22Rv1 (cell line): Measurements from ENCODE around the gene FLRT2.

Experiments
- H3K27ac ChIP-seq: fragments of 450-650 bp; 2 replicates; pipeline ENCODE4 v1.5.1; 2017
- CTCF ChIP-seq: fragments of 450-650 bp; IDR thresholded peaks from 2 replicates; pipeline ENCODE4 v1.5.1; 2017; ENCODE audit warnings: mild to moderate bottlenecking
- ZFX ChIP-seq: fragments of 450-650 bp; IDR thresholded peaks from 2 replicates; pipeline ENCODE4 v1.6.1; 2017; ENCODE audit warnings: antibody characterized with exemption, borderline replicate concordance

FLRT2 gene

GRCh38 chr14:85596562-85596961 lies 66.6 kb downstream of the FLRT2 start:
- TF ChIP-seq ZFX, result no peak
- no peak for TF ChIP-seq CTCF
- H3K27ac ChIP-seq, result no peak overlapping the region

GRCh38 chr14:85597701-85598100 lies 67.8 kb downstream of the FLRT2 start:
- TF ChIP-seq CTCF (no peak), ZFX (no peak)
- no peak overlapping the region for H3K27ac ChIP-seq

- TF ChIP-seq ZFX (no peak), CTCF (no peak)
- H3K27ac ChIP-seq, result no peak overlapping the region
Observed at GRCh38 chr14:85599939-85600338, 70.0 kb downstream of the FLRT2 start.

GRCh38 chr14:85601246-85601645 lies 71.3 kb downstream of the FLRT2 start:
- no peak overlapping the region for H3K27ac ChIP-seq
- TF ChIP-seq CTCF, result no peak
- no peak for TF ChIP-seq ZFX

- TF ChIP-seq ZFX (no peak), CTCF (no peak)
- no peak overlapping the region for H3K27ac ChIP-seq
Observed at GRCh38 chr14:85601690-85602089, 71.7 kb downstream of the FLRT2 start.

- H3K27ac ChIP-seq, result no peak overlapping the region
- no peak for TF ChIP-seq ZFX
- no peak for TF ChIP-seq CTCF
Observed at GRCh38 chr14:85602345-85602744, 72.4 kb downstream of the FLRT2 start.

GRCh38 chr14:85604021-85604420 lies 74.1 kb downstream of the FLRT2 start:
- no peak overlapping the region for H3K27ac ChIP-seq
- TF ChIP-seq ZFX, result no peak
- no peak for TF ChIP-seq CTCF
